Hepatocyte (in vitro differentiated cells): Measurements from ENCODE around the gene KAT7.

ENCODE experiments used
- EZH2 ChIP-seq: fragments of 200-600 bp; sonication (generic); IDR thresholded peaks from 2 replicates; pipeline ENCODE4 v1.6.1; 2016; ENCODE audit warnings: antibody characterized with exemption, mild to moderate bottlenecking, borderline replicate concordance
- EZH2phosphoT487 ChIP-seq: fragments of 200-600 bp; sonication (generic); IDR thresholded peaks from one replicate; pipeline ENCODE4 v1.6.1; 2018; ENCODE audit warnings: antibody characterized with exemption, mild to moderate bottlenecking, low read depth, moderate library complexity; ENCODE audit not compliant: unreplicated experiment, severe bottlenecking
- TF ChIP-seq, protein P1 (sequence below): fragments of 200-600 bp; sonication (generic); IDR thresholded peaks from 2 replicates; pipeline ENCODE4 v1.5.1; 2016; ENCODE audit warnings: antibody characterized with exemption, mild to moderate bottlenecking; ENCODE audit not compliant: poor library complexity

DNA sequence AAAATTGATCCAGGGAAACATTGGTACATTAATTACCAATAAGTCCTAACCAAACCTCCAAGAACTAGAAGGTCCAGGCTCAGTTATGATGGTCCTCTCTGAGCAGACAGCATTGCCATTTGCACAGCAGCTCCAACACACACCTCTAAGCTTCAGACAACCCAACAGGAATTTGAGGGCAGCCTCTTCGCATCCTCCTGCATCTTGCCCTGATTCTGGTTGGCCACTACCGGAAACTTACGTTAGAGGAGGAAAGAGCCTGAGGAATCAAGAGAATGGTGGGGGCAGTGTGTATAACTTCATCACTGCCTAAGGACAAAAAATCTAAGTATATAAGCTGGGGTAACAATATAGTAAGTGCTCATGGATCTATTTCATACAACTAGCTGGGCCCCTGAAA lies 40.3 kb upstream of the KAT7 start:
- TF ChIP-seq, protein P1, sequence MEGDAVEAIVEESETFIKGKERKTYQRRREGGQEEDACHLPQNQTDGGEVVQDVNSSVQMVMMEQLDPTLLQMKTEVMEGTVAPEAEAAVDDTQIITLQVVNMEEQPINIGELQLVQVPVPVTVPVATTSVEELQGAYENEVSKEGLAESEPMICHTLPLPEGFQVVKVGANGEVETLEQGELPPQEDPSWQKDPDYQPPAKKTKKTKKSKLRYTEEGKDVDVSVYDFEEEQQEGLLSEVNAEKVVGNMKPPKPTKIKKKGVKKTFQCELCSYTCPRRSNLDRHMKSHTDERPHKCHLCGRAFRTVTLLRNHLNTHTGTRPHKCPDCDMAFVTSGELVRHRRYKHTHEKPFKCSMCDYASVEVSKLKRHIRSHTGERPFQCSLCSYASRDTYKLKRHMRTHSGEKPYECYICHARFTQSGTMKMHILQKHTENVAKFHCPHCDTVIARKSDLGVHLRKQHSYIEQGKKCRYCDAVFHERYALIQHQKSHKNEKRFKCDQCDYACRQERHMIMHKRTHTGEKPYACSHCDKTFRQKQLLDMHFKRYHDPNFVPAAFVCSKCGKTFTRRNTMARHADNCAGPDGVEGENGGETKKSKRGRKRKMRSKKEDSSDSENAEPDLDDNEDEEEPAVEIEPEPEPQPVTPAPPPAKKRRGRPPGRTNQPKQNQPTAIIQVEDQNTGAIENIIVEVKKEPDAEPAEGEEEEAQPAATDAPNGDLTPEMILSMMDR = no peak
- TF ChIP-seq EZH2phosphoT487 = no peak
- no peak for TF ChIP-seq EZH2
